ENCODE results near the gene TMEM229A. TPM values are rescaled to one million over a fixed set of nuclear protein-coding genes. Genes with fewer than 3 reads are reported as not detected.

The TMEM229A gene
- total and polyA plus RNA-seq, 10 of the 15 experiments (the other 5 are each of a cell fraction or from before 2014, with no cell fraction given): not detected

GRCh38 chr7:124031919-124032318 lies 948 bp downstream of the TMEM229A start:
- ChIA-PET RAD21 (ENCODE audit: unreplicated experiment) (no interaction called here), CTCF (no interaction called here), POLR2A (no interaction called here), SMC1A (ENCODE audit: uncharacterized antibody, unreplicated experiment) (no interaction called here)
- Histone ChIP-seq H3K36me3 (ENCODE audit: control insufficient read depth in 2 of 2, insufficient read depth in 2 of 2, low read length in 1 of 2) (no peaks in the 10 kb centered on the region), H3K27me3 (replicated peaks in 1 of 2; ENCODE audit: control insufficient read depth in 2 of 2, insufficient read depth in 2 of 2, low read length in 1 of 2) (peaks cover 1 to 8% of the 10 kb centered on the region in 2 experiments), H3K27ac (ENCODE audit: control insufficient read depth, insufficient read depth) (no peak overlapping the region), H3K4me1 (ENCODE audit: control insufficient read depth, insufficient read depth, low read length) (no peaks in the 10 kb centered on the region), H3K79me2 (ENCODE audit: control insufficient read depth, insufficient read depth, low read length) (no peaks in the 10 kb centered on the region), H4K20me1 (ENCODE audit: control insufficient read depth, insufficient read depth) (no peaks in the 10 kb centered on the region), H2AFZ (ENCODE audit: control insufficient read depth, low read depth, low read length) (no peak overlapping the region), H3K9ac (ENCODE audit: control insufficient read depth, insufficient read depth, low read length) (no peak overlapping the region), H3K4me3 (no peak overlapping the region), H3K9me3 (replicated peaks; ENCODE audit: control insufficient read depth, insufficient read depth, low read length) (no peaks in the 10 kb centered on the region), H3K4me2 (ENCODE audit: control insufficient read depth, insufficient read depth) (no peak overlapping the region)
- TF ChIP-seq, protein P1, sequence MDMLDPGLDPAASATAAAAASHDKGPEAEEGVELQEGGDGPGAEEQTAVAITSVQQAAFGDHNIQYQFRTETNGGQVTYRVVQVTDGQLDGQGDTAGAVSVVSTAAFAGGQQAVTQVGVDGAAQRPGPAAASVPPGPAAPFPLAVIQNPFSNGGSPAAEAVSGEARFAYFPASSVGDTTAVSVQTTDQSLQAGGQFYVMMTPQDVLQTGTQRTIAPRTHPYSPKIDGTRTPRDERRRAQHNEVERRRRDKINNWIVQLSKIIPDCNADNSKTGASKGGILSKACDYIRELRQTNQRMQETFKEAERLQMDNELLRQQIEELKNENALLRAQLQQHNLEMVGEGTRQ (IDR thresholded peaks at IDR 0.05; ENCODE audit: borderline replicate concordance, low read depth, low read length): no peak
- TF ChIP-seq HDAC2 (IDR thresholded peaks at IDR 0.05): no peak
- TF ChIP-seq RAD51 (IDR thresholded peaks at IDR 0.05): no peak
- TF ChIP-seq SRF (IDR thresholded peaks at IDR 0.05; ENCODE audit: low read depth in 2 of 2, low read length in 2 of 2): no peak
- no peak for TF ChIP-seq POLR2AphosphoS2 (IDR thresholded peaks at IDR 0.05; ENCODE audit: low read depth, low read length)
- TF ChIP-seq, protein P2, sequence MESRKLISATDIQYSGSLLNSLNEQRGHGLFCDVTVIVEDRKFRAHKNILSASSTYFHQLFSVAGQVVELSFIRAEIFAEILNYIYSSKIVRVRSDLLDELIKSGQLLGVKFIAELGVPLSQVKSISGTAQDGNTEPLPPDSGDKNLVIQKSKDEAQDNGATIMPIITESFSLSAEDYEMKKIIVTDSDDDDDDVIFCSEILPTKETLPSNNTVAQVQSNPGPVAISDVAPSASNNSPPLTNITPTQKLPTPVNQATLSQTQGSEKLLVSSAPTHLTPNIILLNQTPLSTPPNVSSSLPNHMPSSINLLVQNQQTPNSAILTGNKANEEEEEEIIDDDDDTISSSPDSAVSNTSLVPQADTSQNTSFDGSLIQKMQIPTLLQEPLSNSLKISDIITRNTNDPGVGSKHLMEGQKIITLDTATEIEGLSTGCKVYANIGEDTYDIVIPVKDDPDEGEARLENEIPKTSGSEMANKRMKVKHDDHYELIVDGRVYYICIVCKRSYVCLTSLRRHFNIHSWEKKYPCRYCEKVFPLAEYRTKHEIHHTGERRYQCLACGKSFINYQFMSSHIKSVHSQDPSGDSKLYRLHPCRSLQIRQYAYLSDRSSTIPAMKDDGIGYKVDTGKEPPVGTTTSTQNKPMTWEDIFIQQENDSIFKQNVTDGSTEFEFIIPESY (IDR thresholded peaks at IDR 0.05): no peak
- TF ChIP-seq ESRRA (IDR thresholded peaks at IDR 0.05; ENCODE audit: low read length): no peak
- TF ChIP-seq BMI1 (IDR thresholded peaks at IDR 0.05; ENCODE audit: borderline replicate concordance): no peak
- TF ChIP-seq, protein P3, sequence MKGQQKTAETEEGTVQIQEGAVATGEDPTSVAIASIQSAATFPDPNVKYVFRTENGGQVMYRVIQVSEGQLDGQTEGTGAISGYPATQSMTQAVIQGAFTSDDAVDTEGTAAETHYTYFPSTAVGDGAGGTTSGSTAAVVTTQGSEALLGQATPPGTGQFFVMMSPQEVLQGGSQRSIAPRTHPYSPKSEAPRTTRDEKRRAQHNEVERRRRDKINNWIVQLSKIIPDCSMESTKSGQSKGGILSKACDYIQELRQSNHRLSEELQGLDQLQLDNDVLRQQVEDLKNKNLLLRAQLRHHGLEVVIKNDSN (IDR thresholded peaks at IDR 0.05; ENCODE audit: borderline replicate concordance, extremely low read length, insufficient read depth, low read depth, low read length): no peak
- TF ChIP-seq, protein P4, sequence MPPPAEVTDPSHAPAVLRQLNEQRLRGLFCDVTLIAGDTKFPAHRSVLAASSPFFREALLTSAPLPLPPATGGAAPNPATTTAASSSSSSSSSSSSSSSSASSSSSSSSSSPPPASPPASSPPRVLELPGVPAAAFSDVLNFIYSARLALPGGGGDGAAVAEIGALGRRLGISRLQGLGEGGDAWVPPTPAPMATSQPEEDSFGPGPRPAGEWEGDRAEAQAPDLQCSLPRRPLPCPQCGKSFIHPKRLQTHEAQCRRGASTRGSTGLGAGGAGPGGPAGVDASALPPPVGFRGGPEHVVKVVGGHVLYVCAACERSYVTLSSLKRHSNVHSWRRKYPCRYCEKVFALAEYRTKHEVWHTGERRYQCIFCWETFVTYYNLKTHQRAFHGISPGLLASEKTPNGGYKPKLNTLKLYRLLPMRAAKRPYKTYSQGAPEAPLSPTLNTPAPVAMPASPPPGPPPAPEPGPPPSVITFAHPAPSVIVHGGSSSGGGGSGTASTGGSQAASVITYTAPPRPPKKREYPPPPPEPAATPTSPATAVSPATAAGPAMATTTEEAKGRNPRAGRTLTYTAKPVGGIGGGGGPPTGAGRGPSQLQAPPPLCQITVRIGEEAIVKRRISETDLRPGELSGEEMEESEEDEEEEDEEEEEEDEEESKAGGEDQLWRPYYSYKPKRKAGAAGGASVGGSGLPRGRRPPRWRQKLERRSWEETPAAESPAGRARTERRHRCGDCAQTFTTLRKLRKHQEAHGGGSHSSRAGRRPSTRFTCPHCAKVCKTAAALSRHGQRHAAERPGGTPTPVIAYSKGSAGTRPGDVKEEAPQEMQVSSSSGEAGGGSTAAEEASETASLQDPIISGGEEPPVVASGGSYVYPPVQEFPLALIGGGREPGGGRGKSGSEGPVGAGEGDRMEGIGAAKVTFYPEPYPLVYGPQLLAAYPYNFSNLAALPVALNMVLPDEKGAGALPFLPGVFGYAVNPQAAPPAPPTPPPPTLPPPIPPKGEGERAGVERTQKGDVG (CRISPR knock-in tag; IDR thresholded peaks at IDR 0.05): no peak
- no peak for TF ChIP-seq YBX1 (IDR thresholded peaks at IDR 0.05)
- no peak for TF ChIP-seq SUZ12 (IDR thresholded peaks at IDR 0.05; ENCODE audit: unreplicated experiment)
- TF ChIP-seq SPI1 (IDR thresholded peaks at IDR 0.05; ENCODE audit: borderline replicate concordance, insufficient read depth, low read depth, low read length): no peak
- no peak for TF ChIP-seq SREBF1 (IDR thresholded peaks at IDR 0.05; ENCODE audit: low read length)
- TF ChIP-seq RAD21 (IDR thresholded peaks at IDR 0.05; ENCODE audit: insufficient read depth, low read depth, low read length): no peak
- TF ChIP-seq NFYA (IDR thresholded peaks at IDR 0.05; ENCODE audit: borderline replicate concordance, low read depth, low read length): no peak
- TF ChIP-seq SP1 (IDR thresholded peaks at IDR 0.05; ENCODE audit: low read depth, low read length): no peak
- no peak for ATAC-seq
- DNase-seq (ENCODE audit: low read depth, low spot score): no peak
- in situ Hi-C loops (cut with MboI) (no loop called here), intact Hi-C loops (cut with micrococcal nuclease; ENCODE audit: unreplicated experiment) (no loop called here)
- no peak for FAIRE-seq
- no TSS peak for BruUV-seq (replicated peaks)
- 23% methylated on average over 22 of the region's 22 CpGs for WGBS (ENCODE audit: insufficient coverage, insufficient replicate concordance, low lambda C conversion rate, missing lambda C conversion rate)
